Measurements from ENCODE around the gene SLC25A47. TPM values are rescaled to one million over a fixed set of nuclear protein-coding genes. Genes with fewer than 3 reads are reported as not detected.

The SLC25A47 gene
- total and polyA plus RNA-seq, 2 donors (not counting 3 experiments of a cell fraction or from before 2014, with no cell fraction given), result not detected

DNA sequence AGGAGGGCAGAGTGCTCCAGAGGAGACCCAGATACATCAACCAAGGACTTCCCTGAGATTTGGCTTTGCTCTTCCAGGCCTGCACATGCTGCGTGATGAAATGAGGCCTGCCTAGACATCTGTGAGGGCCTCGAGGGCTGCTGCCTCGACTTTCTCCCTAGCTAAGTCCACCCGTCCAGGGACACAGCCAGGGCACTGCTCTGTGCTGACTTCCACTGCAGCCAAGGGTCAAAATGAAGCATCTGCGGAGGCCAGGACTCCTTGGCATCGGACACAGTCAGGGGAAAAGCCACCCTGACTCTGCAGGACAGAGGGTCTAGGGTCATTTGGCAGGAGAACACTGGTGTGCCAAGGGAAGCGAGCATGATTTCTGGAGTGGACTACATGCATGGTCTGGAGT is 10.7 kb downstream of the SLC25A47 start:
- FAIRE-seq, result no peak
- ChIA-PET POLR2A (no interaction called here), CTCF (interaction anchor here (1.4 kb wide), 1 partner anchor 44 kb away, joined by 4 read pairs; no protein-coding TSS in a partner anchor)

More for the DNA sequence above, 10.7 kb downstream of the SLC25A47 start:
- Histone ChIP-seq H3K9ac (replicated peaks; ENCODE audit: extremely low read depth, insufficient read depth, low read length) (no peak overlapping the region), H3K79me2 (ENCODE audit: control insufficient read depth, insufficient read depth, low read length) (no peaks in the 10 kb centered on the region), H2AFZ (ENCODE audit: low read depth, low read length) (no peak overlapping the region), H3K36me3 (ENCODE audit: control insufficient read depth in 2 of 2, extremely low read depth in 1 of 2, insufficient read depth in 2 of 2, low read length in 2 of 2) (peaks cover 21 to 41% of the 10 kb centered on the region in 2 experiments), H3K27me3 (ENCODE audit: control insufficient read depth in 2 of 2, insufficient read depth in 2 of 2, low read length in 2 of 2) (no peaks in the 10 kb centered on the region), H3K27ac (ENCODE audit: insufficient read depth, low read depth, low read length) (no peak overlapping the region), H3K4me2 (ENCODE audit: insufficient read depth, low read length) (no peak overlapping the region), H3K9me1 (replicated peaks; ENCODE audit: control insufficient read depth, extremely low read depth, insufficient read depth, low read length) (no peaks in the 10 kb centered on the region), H3K4me1 (ENCODE audit: control insufficient read depth, extremely low read depth, insufficient read depth, low read length) (no peaks in the 10 kb centered on the region), H4K20me1 (replicated peaks; ENCODE audit: control insufficient read depth, extremely low read depth, insufficient read depth, low read length) (no peaks in the 10 kb centered on the region), H3K9me3 (replicated peaks; ENCODE audit: control insufficient read depth, insufficient read depth, low read length) (no peaks in the 10 kb centered on the region), H3K4me3 (replicated peaks in 1 of 3; ENCODE audit: insufficient read depth in 1 of 3, low read depth in 1 of 3, low read length in 3 of 3) (no peak overlapping the region)
- no peak for DNase-seq (ENCODE audit: low read depth, low spot score)
- no peak for TF ChIP-seq GATA2 (IDR thresholded peaks at IDR 0.05; ENCODE audit: insufficient read depth, insufficient read length, low read depth, low read length)
- no peak for TF ChIP-seq MYC (IDR thresholded peaks at IDR 0.05; ENCODE audit: low read depth, low read length)
- TF ChIP-seq, protein P1, sequence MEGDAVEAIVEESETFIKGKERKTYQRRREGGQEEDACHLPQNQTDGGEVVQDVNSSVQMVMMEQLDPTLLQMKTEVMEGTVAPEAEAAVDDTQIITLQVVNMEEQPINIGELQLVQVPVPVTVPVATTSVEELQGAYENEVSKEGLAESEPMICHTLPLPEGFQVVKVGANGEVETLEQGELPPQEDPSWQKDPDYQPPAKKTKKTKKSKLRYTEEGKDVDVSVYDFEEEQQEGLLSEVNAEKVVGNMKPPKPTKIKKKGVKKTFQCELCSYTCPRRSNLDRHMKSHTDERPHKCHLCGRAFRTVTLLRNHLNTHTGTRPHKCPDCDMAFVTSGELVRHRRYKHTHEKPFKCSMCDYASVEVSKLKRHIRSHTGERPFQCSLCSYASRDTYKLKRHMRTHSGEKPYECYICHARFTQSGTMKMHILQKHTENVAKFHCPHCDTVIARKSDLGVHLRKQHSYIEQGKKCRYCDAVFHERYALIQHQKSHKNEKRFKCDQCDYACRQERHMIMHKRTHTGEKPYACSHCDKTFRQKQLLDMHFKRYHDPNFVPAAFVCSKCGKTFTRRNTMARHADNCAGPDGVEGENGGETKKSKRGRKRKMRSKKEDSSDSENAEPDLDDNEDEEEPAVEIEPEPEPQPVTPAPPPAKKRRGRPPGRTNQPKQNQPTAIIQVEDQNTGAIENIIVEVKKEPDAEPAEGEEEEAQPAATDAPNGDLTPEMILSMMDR (IDR thresholded peaks at IDR 0.05; ENCODE audit: extremely low read depth in 1 of 2, insufficient read depth in 1 of 2, low read depth in 1 of 2, low read length in 2 of 2), result no peak
- no peak for TF ChIP-seq EZH2 (IDR thresholded peaks at IDR 0.05; ENCODE audit: borderline replicate concordance, low read depth, low read length, severe bottlenecking)
- no peak for TF ChIP-seq POLR2AphosphoS5 (IDR thresholded peaks at IDR 0.05; ENCODE audit: insufficient read depth, low read depth, low read length)
- no peak for TF ChIP-seq FOS (IDR thresholded peaks at IDR 0.05; ENCODE audit: borderline replicate concordance, insufficient read depth, low read length)
- no peak for TF ChIP-seq POLR2A (IDR thresholded peaks at IDR 0.05; ENCODE audit: low read depth, low read length)
- TF ChIP-seq JUN (IDR thresholded peaks at IDR 0.05; ENCODE audit: borderline replicate concordance, insufficient read depth, insufficient read length, low read depth), result no peak
- TF ChIP-seq, protein P2, sequence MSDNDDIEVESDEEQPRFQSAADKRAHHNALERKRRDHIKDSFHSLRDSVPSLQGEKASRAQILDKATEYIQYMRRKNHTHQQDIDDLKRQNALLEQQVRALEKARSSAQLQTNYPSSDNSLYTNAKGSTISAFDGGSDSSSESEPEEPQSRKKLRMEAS (IDR thresholded peaks at IDR 0.05; ENCODE audit: insufficient read depth, insufficient read length), result no peak
- dilution Hi-C loops (cut with MboI; ENCODE audit: extremely low pct_ligation_motif_present, low sequenced_read_pairs), result no loop called here
- BruUV-seq (replicated peaks), result TSS peak; percentile 72
- intact Hi-C loops (cut with micrococcal nuclease), result loop anchor here (1.0 kb wide), 1 partner anchor 16 kb away; no protein-coding TSS in a partner anchor
